Adrenal gland (tissue), 12 donors: Measurements from ENCODE around the gene S100A2. TPM values are rescaled to one million over a fixed set of nuclear protein-coding genes. Genes with fewer than 3 reads are reported as not detected.

Experiments used
- DNase-seq, 7 donors: peaks; one replicate each; pipeline ENCODE4 v3.0.0-alpha.2; 2019 to 2020
- H3K27ac ChIP-seq, 5 donors: fragments of 200-600 bp; sonication (generic) in 4 of 5; 1 replicate in 3 of 5; 2 replicates in 2 of 5; pipeline versions ENCODE4 v1.5.1 to v1.8.0; 2016 to 2020; ENCODE audit warnings: mild to moderate bottlenecking in 1 of 5
- H3K27me3 ChIP-seq: fragments of 200-600 bp; 2 replicates; pipeline ENCODE4 v1.8.0; 2021
- H3K36me3 ChIP-seq, 2 donors: fragments of 200-600 bp; replicated peaks in 1 of 2; 1 replicate in 1 of 2; 2 replicates in 1 of 2; pipeline versions ENCODE4 v1.5.1 to v1.8.0; 2018 to 2022
- H3K4me1 ChIP-seq, 2 donors: fragments of 200-600 bp; replicated peaks in 1 of 2; 1 replicate in 1 of 2; 2 replicates in 1 of 2; pipeline versions ENCODE4 v1.5.1 to v1.8.0; 2018 to 2021
- H3K4me3 ChIP-seq, 4 donors: fragments of 200-600 bp; sonication (generic) in 3 of 4; one replicate each; pipeline ENCODE4 v1.5.1; 2016 to 2018
- H3K9me3 ChIP-seq, 3 donors: fragments of 200-600 bp; sonication (generic) in 1 of 3; replicated peaks in 1 of 3; 1 replicate in 2 of 3; 2 replicates in 1 of 3; pipeline versions ENCODE4 v1.5.1 to v1.8.0; 2016 to 2021
- CTCF ChIP-seq, 6 experiments: fragments of 450-650 bp in 4 of 6; fragments of 200-600 bp in 2 of 6; sonication (generic) in 1 of 6; IDR thresholded peaks; 1 replicate in 5 of 6; 2 replicates in 1 of 6; pipeline versions ENCODE4 v1.5.1 to v1.8.0; 2016 to 2021; ENCODE audit warnings: antibody characterized with exemption in 6 of 6, mild to moderate bottlenecking in 2 of 6, moderate library complexity in 1 of 6
- POLR2A ChIP-seq, 2 donors: fragments of 450-650 bp; IDR thresholded peaks; one replicate each; pipeline ENCODE4 v1.6.1; 2017; ENCODE audit warnings: antibody characterized with exemption in 2 of 2, mild to moderate bottlenecking in 2 of 2, moderate library complexity in 1 of 2
- WGBS, 4 donors: extraction: QIAGEN DNeasy Blood & Tissue Kit in 2 of 4; methylation state at CpG; one replicate each; pipeline versions ENCODE4 v1.1.5 to v1.1.7; 2013 to 2017; 5-methylcytosine and 5-hydroxymethylcytosine counted together
- intact Hi-C, 2 donors: fragments of 100-400 bp; cut with DNase I; formaldehyde crosslinking; loops; one replicate each; pipeline versions ENCODE4 v1.14.1 to v1.15.0; 2022 to 2023
- polyA plus RNA-seq, 3 donors: library from polyadenylated mRNA; stranded (reverse); fragments of 200-250 nt in 2 of 3; fragments of 350-450 nt in 1 of 3; fragmentation: Illumina TruSeq in 1 of 3; extraction: RNeasy Lipid Tissue Mini Kit (QIAGEN cat#74804) in 1 of 3; gene quantifications; one replicate each; pipeline ENCODE4 v1.2.3, GENCODE V29; 2013 to 2014
- total RNA-seq, 9 donors: library from RNA; depleted of rRNA in 4 of 9; stranded (reverse); fragments of >200 nt in 4 of 9; fragments of 120-200 nt in 1 of 9; fragmentation: NEBNext Ultra II Directional in 1 of 9; extraction: Animal tissue kit (Norgen Biotek cat#: 25700) in 1 of 9; gene quantifications; one replicate each; pipeline versions ENCODE4 v1.1.0 to v1.2.4, GENCODE V29; 2013 to 2023
- donor health status: healthy with polysubstance abuse.
- donor health status: Bipolar disorder and iron deficiency.
- donor health status: DM: yes; HTN: yes; CAD: no.
- donor health status: DM: no; HTN: no; CAD: no.
- donor health status: DM: no; HTN: no; CAD: no.
- donor health status: DM: yes; HTN: yes; CAD: no.

S100A2 gene
- total and polyA plus RNA-seq, 12 donors, result 0.31 to 44.1 (median 1.3) TPM; not detected in 1

GRCh38 chr1:153534226-153534924 lies 31.3 kb downstream of the S100A2 start:
- Histone ChIP-seq H3K4me3 (peak overlapping the region in 1 of 4 donors; percentile 65), H3K27ac (peak overlapping the region in 4 of 5 donors; percentile 83 to 94 (median 90)), H3K4me1 (peaks cover 22 to 35% of the 10 kb centered on the region in 2 donors), H3K36me3 (no peaks in the 10 kb centered on the region), H3K27me3 (no peaks in the 10 kb centered on the region), H3K9me3 (no peaks in the 10 kb centered on the region)
- intact Hi-C loops, result loop anchor here in 1 of 2 donors (5.0 kb wide), 1 partner anchor 33 kb away; the partner anchor contains the start of gene S100A2
- 58 to 86% (median 68%) methylated on average over 6 to 7 of the region's 7 CpGs for WGBS, 4 donors
- no peak for DNase-seq
- TF ChIP-seq CTCF (IDR thresholded peaks at IDR 0.05), result no peak
- TF ChIP-seq POLR2A (IDR thresholded peaks at IDR 0.05), result no peak

- Histone ChIP-seq H3K4me1 (peaks cover 22 to 35% of the 10 kb centered on the region in 2 donors), H3K27me3 (no peaks in the 10 kb centered on the region), H3K27ac (peak overlapping the region in 4 of 5 donors; percentile 42 to 94 (median 90)), H3K9me3 (no peaks in the 10 kb centered on the region), H3K4me3 (peak overlapping the region in 1 of 4 donors; percentile 65), H3K36me3 (no peaks in the 10 kb centered on the region)
- intact Hi-C loops, result loop anchor here (2.0 to 5.0 kb wide), 2 partner anchors 33 to 34 kb away; partner anchors contain the start of gene S100A2 (in 1 of the 2)
- peak in 4 of 7 donors; percentile 45 to 78 (median 70) for DNase-seq
- peak in 1 of 2 donors; percentile 6 for TF ChIP-seq POLR2A (IDR thresholded peaks at IDR 0.05)
- no peak for TF ChIP-seq CTCF (IDR thresholded peaks at IDR 0.05)
- 35 to 51% (median 45%) methylated on average over 9 to 13 of the region's 13 CpGs for WGBS, 4 donors
Measured at GRCh38 chr1:153533689-153534201, 31.9 kb downstream of the S100A2 start.

- H3K36me3 ChIP-seq, result no peaks in the 10 kb centered on the region
- no peaks in the 10 kb centered on the region for H3K9me3 ChIP-seq
- TF ChIP-seq POLR2A (IDR thresholded peaks at IDR 0.05) (peak in 1 of 2 donors; percentile 1), CTCF (IDR thresholded peaks at IDR 0.05) (peak; percentile 63 to 89 (median 74))
- peaks cover 22 to 35% of the 10 kb centered on the region in 2 donors for H3K4me1 ChIP-seq
- DNase-seq, result peak; percentile 69 to 92 (median 78)
- H3K4me3 ChIP-seq, result peak overlapping the region in 1 of 4 donors; percentile 65
- peak overlapping the region in 3 of 5 donors; percentile 42 to 94 (median 93) for H3K27ac ChIP-seq
- H3K27me3 ChIP-seq, result no peaks in the 10 kb centered on the region
- 39 to 54% (median 43%) methylated on average over 29 to 34 of the region's 34 CpGs for WGBS, 4 donors
- intact Hi-C loops, result loop anchor here (2.0 to 5.0 kb wide), 2 partner anchors 34 kb away; partner anchors contain the start of gene S100A2 (in 1 of the 2)
Measured at GRCh38 chr1:153532769-153533599, 32.7 kb downstream of the S100A2 start.
